HCT116 (cell line): ENCODE measurements around the gene SCFD2.

ENCODE experiments used
- EZH2 ChIP-seq: fragments of 200-600 bp; sonication (generic); IDR thresholded peaks from 2 replicates; pipeline ENCODE4 v1.6.1; 2017; ENCODE audit warnings: antibody characterized with exemption, mixed run types
- POLR2A ChIP-seq: IDR thresholded peaks from 2 replicates; pipeline ENCODE4 v1.7.0; 2011; ENCODE audit warnings: borderline replicate concordance; ENCODE audit not compliant: insufficient read depth, insufficient read length; ENCODE audit errors: extremely low read depth
- SRF ChIP-seq: IDR thresholded peaks from 2 replicates; pipeline ENCODE4 v1.6.1; 2012; ENCODE audit warnings: low read depth
- YY1 ChIP-seq: IDR thresholded peaks from 2 replicates; pipeline ENCODE4 v1.6.1; 2011; ENCODE audit warnings: low read length, low read depth, moderate library complexity, mild to moderate bottlenecking; ENCODE audit not compliant: insufficient replicate concordance; ENCODE audit errors: extremely low read depth
- TF ChIP-seq, protein P1 (sequence below), 3 experiments: fragments of 200-600 bp in 1 of 3; sonication (generic) in 1 of 3; IDR thresholded peaks in 2 of 3; conservative IDR thresholded peaks in 1 of 3; 2 replicates each; pipeline ENCODE4 v1.5.1; 2012 to 2017; ENCODE audit warnings: low read depth in 2 of 3, low read length in 2 of 3, antibody characterized with exemption in 1 of 3, borderline replicate concordance in 1 of 3, control low read depth in 1 of 3, mild to moderate bottlenecking in 1 of 3, mixed read lengths in 1 of 3, mixed run types in 1 of 3, moderate library complexity in 1 of 3; ENCODE audit not compliant: insufficient read depth in 1 of 3
- TF ChIP-seq, protein P2 (sequence below): IDR thresholded peaks from 2 replicates; pipeline ENCODE4 v1.6.1; 2012; ENCODE audit warnings: low read depth

- TF ChIP-seq POLR2A (no peak), SRF (no peak), EZH2 (no peak), YY1 (no peak)
- TF ChIP-seq, protein P1, sequence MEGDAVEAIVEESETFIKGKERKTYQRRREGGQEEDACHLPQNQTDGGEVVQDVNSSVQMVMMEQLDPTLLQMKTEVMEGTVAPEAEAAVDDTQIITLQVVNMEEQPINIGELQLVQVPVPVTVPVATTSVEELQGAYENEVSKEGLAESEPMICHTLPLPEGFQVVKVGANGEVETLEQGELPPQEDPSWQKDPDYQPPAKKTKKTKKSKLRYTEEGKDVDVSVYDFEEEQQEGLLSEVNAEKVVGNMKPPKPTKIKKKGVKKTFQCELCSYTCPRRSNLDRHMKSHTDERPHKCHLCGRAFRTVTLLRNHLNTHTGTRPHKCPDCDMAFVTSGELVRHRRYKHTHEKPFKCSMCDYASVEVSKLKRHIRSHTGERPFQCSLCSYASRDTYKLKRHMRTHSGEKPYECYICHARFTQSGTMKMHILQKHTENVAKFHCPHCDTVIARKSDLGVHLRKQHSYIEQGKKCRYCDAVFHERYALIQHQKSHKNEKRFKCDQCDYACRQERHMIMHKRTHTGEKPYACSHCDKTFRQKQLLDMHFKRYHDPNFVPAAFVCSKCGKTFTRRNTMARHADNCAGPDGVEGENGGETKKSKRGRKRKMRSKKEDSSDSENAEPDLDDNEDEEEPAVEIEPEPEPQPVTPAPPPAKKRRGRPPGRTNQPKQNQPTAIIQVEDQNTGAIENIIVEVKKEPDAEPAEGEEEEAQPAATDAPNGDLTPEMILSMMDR (IDR thresholded peaks at IDR 0.05 in 2 of 3, conservative IDR thresholded peaks at IDR 0.05 in 1 of 3; ENCODE audit: borderline replicate concordance in 1 of 3, insufficient read depth in 1 of 3, low read depth in 2 of 3, low read length in 2 of 3), result no peak
- TF ChIP-seq, protein P2, sequence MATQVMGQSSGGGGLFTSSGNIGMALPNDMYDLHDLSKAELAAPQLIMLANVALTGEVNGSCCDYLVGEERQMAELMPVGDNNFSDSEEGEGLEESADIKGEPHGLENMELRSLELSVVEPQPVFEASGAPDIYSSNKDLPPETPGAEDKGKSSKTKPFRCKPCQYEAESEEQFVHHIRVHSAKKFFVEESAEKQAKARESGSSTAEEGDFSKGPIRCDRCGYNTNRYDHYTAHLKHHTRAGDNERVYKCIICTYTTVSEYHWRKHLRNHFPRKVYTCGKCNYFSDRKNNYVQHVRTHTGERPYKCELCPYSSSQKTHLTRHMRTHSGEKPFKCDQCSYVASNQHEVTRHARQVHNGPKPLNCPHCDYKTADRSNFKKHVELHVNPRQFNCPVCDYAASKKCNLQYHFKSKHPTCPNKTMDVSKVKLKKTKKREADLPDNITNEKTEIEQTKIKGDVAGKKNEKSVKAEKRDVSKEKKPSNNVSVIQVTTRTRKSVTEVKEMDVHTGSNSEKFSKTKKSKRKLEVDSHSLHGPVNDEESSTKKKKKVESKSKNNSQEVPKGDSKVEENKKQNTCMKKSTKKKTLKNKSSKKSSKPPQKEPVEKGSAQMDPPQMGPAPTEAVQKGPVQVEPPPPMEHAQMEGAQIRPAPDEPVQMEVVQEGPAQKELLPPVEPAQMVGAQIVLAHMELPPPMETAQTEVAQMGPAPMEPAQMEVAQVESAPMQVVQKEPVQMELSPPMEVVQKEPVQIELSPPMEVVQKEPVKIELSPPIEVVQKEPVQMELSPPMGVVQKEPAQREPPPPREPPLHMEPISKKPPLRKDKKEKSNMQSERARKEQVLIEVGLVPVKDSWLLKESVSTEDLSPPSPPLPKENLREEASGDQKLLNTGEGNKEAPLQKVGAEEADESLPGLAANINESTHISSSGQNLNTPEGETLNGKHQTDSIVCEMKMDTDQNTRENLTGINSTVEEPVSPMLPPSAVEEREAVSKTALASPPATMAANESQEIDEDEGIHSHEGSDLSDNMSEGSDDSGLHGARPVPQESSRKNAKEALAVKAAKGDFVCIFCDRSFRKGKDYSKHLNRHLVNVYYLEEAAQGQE, result no peak
These were observed 389.2 kb downstream of the SCFD2 start for GRCh38 chr4:52976523-52977230.
